GM19372 (cell line): ENCODE measurements around the gene ITGB8.

Experiments used
- ATAC-seq: cut with Tn5 transposase; IDR thresholded peaks from one replicate; pipeline ENCODE4 v1.9.1; 2021; ENCODE audit warnings: mild to moderate bottlenecking, low read depth, moderate library complexity; ENCODE audit not compliant: unreplicated experiment

Gene ITGB8

GRCh38 chr7:20331910-20332813 is 1.5 kb downstream of the ITGB8 start:
- ATAC-seq = no peak

GRCh38 chr7:20338285-20338684 is 7.6 kb downstream of the ITGB8 start:
- no peak for ATAC-seq

- no peak for ATAC-seq
These were observed 10.1 kb downstream of the ITGB8 start for GRCh38 chr7:20340839-20341238.

- no peak for ATAC-seq
These were observed 12.5 kb downstream of the ITGB8 start for GRCh38 chr7:20343205-20343604.

GRCh38 chr7:20343941-20344340 is 13.2 kb downstream of the ITGB8 start:
- ATAC-seq = no peak

- no peak for ATAC-seq
These were observed 13.7 kb downstream of the ITGB8 start for GRCh38 chr7:20344396-20344795.

- ATAC-seq = no peak
These were observed 15.9 kb downstream of the ITGB8 start for GRCh38 chr7:20346577-20346976.

- ATAC-seq = no peak
These were observed 17.0 kb downstream of the ITGB8 start for GRCh38 chr7:20347680-20348079.

GRCh38 chr7:20348125-20348807 is 17.6 kb downstream of the ITGB8 start:
- no peak for ATAC-seq

GRCh38 chr7:20350518-20350951 is 19.8 kb downstream of the ITGB8 start:
- no peak for ATAC-seq

GRCh38 chr7:20350996-20351692 is 20.4 kb downstream of the ITGB8 start:
- ATAC-seq = no peak

- ATAC-seq = no peak
These were observed 21.2 kb downstream of the ITGB8 start for GRCh38 chr7:20351901-20352300.

- no peak for ATAC-seq
These were observed 22.0 kb downstream of the ITGB8 start for GRCh38 chr7:20352573-20353306.

- no peak for ATAC-seq
These were observed 24.2 kb downstream of the ITGB8 start for GRCh38 chr7:20354610-20355528.

- no peak for ATAC-seq
These were observed 27.4 kb downstream of the ITGB8 start for GRCh38 chr7:20358106-20358505.

GRCh38 chr7:20358762-20359282 is 28.1 kb downstream of the ITGB8 start:
- ATAC-seq = no peak

- no peak for ATAC-seq
These were observed 28.8 kb downstream of the ITGB8 start for GRCh38 chr7:20359341-20359963.

GRCh38 chr7:20362574-20363253 is 32.0 kb downstream of the ITGB8 start:
- no peak for ATAC-seq
